ENCODE measurements around the gene RRP9. TPM values are rescaled to one million over a fixed set of nuclear protein-coding genes. Genes with fewer than 3 reads are reported as not detected.
A peak's percentile ranks its signal among the peaks of the same experiment; 100 is the strongest.

The RRP9 gene
- total RNA-seq, 1 experiment from 2014 or later, result 49.9 TPM

DNA sequence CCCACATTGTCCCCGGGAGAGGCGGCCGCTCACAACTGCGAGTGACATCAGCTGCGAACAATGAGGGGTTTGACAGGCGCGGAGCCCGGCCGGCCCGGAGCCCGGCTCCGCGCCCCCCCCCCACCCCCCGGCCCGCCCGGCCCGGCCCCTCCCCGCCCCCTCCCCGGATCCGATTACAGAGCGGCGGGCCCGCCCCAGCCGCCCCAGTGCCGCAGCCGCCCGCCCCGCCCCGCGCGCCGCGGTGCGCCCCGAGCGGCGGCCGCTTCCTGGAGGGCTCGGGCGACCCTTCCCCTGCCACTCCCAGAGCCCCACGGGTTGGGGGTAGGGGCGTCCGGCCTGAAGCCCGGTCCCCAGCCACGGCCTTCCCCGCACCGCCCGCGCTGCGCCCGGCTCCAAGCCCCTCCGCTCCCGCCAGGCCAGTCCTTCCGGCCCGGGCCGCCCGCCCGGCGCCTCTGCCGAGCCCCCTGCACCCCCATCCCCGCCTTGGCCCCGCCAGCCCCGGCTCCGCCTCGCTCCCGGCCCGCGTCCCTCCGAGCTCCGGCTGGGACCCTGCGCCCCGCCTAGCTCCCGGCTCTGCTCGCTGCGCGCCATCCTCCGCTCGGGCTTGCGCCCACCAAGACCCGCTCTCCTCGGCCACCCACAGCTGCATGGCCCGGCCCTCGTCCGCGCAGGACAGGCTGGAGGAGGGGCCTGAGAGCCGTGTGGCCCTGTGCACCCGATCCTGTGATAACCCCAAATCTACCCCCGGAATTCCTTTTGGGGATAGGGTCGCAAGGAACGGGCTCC is 25.9 kb upstream of the RRP9 start, which contains the start of gene PCBP4 (continued):
- TF ChIP-seq, protein P1, sequence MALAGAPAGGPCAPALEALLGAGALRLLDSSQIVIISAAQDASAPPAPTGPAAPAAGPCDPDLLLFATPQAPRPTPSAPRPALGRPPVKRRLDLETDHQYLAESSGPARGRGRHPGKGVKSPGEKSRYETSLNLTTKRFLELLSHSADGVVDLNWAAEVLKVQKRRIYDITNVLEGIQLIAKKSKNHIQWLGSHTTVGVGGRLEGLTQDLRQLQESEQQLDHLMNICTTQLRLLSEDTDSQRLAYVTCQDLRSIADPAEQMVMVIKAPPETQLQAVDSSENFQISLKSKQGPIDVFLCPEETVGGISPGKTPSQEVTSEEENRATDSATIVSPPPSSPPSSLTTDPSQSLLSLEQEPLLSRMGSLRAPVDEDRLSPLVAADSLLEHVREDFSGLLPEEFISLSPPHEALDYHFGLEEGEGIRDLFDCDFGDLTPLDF (CRISPR knock-in tag; IDR thresholded peaks at IDR 0.05), result no peak
- TF ChIP-seq, protein P2, sequence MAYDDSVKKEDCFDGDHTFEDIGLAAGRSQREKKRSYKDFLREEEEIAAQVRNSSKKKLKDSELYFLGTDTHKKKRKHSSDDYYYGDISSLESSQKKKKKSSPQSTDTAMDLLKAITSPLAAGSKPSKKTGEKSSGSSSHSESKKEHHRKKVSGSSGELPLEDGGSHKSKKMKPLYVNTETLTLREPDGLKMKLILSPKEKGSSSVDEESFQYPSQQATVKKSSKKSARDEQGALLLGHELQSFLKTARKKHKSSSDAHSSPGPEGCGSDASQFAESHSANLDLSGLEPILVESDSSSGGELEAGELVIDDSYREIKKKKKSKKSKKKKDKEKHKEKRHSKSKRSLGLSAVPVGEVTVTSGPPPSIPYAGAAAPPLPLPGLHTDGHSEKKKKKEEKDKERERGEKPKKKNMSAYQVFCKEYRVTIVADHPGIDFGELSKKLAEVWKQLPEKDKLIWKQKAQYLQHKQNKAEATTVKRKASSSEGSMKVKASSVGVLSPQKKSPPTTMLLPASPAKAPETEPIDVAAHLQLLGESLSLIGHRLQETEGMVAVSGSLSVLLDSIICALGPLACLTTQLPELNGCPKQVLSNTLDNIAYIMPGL (CRISPR knock-in tag; IDR thresholded peaks at IDR 0.05), result 0 out of 2 replicates have a peak, but pooled peaks have one; percentile 39
- peak; percentile 75; the same call in 1 of the 2 replicates for TF ChIP-seq FOXP1 (CRISPR knock-in tag; IDR thresholded peaks at IDR 0.05; ENCODE audit: borderline replicate concordance)

DNA sequence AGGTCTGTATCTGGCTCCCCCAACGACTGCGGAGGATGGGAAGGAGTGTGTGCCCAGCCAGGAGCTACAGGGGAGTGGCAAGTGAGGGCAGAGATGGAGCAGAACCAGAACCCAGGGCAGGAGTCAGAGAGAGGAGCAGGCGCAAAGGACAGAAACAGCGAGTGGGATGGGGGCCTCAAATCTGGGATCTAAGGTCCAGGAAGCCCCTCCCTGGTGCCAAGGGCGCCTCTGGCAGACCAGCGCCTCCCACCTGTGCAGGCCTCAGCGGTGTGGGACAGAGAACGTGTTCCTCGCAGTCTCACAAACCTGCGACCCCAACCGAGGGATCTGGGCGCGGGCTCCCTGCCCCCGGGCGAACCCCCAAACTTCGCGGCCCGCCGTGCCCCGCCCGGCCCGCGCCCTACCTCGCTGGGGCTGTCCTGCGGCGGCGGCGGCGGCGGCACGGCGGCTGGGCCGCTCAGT is 25.2 kb upstream of the RRP9 start:
- Mint-ChIP-seq H3K4me1 (peaks cover 49% of the 10 kb centered on the region), H3K27ac (no peak overlapping the region), H3K36me3 (no peaks in the 10 kb centered on the region), H3K27me3 (ENCODE audit: low read depth) (peaks cover 23% of the 10 kb centered on the region), H3K9me3 (no peaks in the 10 kb centered on the region), H3K4me3 (peak overlapping the region; percentile 73)
- POLR2A ChIA-PET, result interaction anchor here (1.1 to 3.7 kb wide), 3 partner anchors 16 to 29 kb away, joined by 4 to 23 read pairs (median 5); partner anchors contain the start of gene ACY1
- ATAC-seq, result peak; percentile 10
- CTCF ChIA-PET, result interaction anchor here (1.1 to 6.5 kb wide), 4 partner anchors 8 to 80 kb away, joined by 4 to 60 read pairs (median 42); partner anchors contain the start of genes ABHD14A, ABHD14B, ACY1 and PARP3
- DNase-seq (ENCODE audit: low spot score), result no peak
- TF ChIP-seq TP53 (CRISPR knock-in tag; IDR thresholded peaks at IDR 0.05) (0 out of 2 replicates have a peak, but pooled peaks have one; percentile 4), CREB1 (CRISPR knock-in tag; IDR thresholded peaks at IDR 0.05) (no peak)

DNA sequence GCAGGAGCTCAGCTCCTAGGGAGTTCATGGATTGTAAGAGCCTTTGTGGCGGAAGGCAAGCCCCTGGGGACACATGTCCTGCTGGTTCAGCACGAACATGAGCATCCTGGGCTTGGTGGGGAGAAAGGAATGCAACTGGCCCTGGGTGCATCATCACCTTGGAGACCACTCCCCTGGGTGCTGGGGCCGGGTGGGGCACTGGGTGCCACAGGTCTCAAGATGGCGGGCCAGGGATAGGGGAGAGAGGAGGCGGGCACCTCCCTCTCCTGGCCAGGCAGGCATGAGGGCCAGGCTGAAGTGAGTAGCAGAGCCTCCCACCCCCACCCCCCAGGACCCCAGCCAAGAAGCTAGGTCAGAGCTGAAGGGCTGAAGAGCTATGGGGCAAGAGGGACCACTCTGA is 24.8 kb upstream of the RRP9 start:
- no peaks in the 10 kb centered on the region for H3K9me3 Mint-ChIP-seq
- H3K36me3 Mint-ChIP-seq, result no peaks in the 10 kb centered on the region
- TF ChIP-seq GABPB1 (CRISPR knock-in tag; IDR thresholded peaks at IDR 0.05) (no peak), TEAD4 (CRISPR knock-in tag; IDR thresholded peaks at IDR 0.05) (no peak)
- peak overlapping the region; percentile 73 for H3K4me3 Mint-ChIP-seq
- DNase-seq (ENCODE audit: low spot score), result no peak
- peaks cover 49% of the 10 kb centered on the region for H3K4me1 Mint-ChIP-seq
- peaks cover 23% of the 10 kb centered on the region for H3K27me3 Mint-ChIP-seq (ENCODE audit: low read depth)
- no peak overlapping the region for H3K27ac Mint-ChIP-seq
- POLR2A ChIA-PET, result interaction anchor here (1.1 to 1.5 kb wide), 2 partner anchors 25 to 30 kb away, joined by 4 to 5 read pairs; no protein-coding TSS in a partner anchor
- no peak for ATAC-seq
- CTCF ChIA-PET, result interaction anchor here (1.1 to 6.5 kb wide), 5 partner anchors 8 to 79 kb away, joined by 4 to 60 read pairs (median 41); partner anchors contain the start of genes ABHD14A, ABHD14B, ACY1 and PARP3

DNA sequence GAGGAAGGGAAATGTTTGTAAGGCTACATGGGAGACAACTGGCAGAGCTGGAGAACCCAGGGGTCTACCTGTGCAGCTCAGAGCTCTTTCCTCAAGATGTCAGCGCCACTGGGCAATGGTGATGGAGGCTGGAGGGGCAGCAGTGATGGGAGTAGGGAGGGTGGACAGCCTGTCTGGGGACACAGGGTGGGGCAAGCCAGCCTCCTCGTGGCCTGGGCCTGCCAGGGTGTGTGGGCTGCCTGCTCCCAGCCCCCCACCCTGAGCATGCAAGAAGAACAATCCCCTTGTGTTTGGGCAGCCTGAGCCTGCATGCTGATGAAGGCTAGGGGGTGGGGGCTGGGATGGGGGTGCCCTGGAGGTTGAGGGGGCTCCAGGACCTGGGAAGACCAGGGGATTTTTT is 24.3 kb upstream of the RRP9 start:
- ChIA-PET CTCF (interaction anchor here (1.1 to 6.5 kb wide), 4 partner anchors 9 to 24 kb away, joined by 8 to 60 read pairs (median 42); partner anchors contain the start of genes ABHD14A, ABHD14B, ACY1 and PARP3), POLR2A (interaction anchor here (1.1 to 1.6 kb wide), 4 partner anchors 8 to 30 kb away, joined by 3 to 6 read pairs (median 4); partner anchors contain the start of genes ABHD14B and ACY1)
- TF ChIP-seq, protein P3, sequence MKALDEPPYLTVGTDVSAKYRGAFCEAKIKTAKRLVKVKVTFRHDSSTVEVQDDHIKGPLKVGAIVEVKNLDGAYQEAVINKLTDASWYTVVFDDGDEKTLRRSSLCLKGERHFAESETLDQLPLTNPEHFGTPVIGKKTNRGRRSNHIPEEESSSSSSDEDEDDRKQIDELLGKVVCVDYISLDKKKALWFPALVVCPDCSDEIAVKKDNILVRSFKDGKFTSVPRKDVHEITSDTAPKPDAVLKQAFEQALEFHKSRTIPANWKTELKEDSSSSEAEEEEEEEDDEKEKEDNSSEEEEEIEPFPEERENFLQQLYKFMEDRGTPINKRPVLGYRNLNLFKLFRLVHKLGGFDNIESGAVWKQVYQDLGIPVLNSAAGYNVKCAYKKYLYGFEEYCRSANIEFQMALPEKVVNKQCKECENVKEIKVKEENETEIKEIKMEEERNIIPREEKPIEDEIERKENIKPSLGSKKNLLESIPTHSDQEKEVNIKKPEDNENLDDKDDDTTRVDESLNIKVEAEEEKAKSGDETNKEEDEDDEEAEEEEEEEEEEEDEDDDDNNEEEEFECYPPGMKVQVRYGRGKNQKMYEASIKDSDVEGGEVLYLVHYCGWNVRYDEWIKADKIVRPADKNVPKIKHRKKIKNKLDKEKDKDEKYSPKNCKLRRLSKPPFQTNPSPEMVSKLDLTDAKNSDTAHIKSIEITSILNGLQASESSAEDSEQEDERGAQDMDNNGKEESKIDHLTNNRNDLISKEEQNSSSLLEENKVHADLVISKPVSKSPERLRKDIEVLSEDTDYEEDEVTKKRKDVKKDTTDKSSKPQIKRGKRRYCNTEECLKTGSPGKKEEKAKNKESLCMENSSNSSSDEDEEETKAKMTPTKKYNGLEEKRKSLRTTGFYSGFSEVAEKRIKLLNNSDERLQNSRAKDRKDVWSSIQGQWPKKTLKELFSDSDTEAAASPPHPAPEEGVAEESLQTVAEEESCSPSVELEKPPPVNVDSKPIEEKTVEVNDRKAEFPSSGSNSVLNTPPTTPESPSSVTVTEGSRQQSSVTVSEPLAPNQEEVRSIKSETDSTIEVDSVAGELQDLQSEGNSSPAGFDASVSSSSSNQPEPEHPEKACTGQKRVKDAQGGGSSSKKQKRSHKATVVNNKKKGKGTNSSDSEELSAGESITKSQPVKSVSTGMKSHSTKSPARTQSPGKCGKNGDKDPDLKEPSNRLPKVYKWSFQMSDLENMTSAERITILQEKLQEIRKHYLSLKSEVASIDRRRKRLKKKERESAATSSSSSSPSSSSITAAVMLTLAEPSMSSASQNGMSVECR (CRISPR knock-in tag; IDR thresholded peaks at IDR 0.05; ENCODE audit: borderline replicate concordance), result no peak
- TF ChIP-seq FOXK1 (CRISPR knock-in tag; IDR thresholded peaks at IDR 0.05), result no peak
- TF ChIP-seq SMAD4 (CRISPR knock-in tag; IDR thresholded peaks at IDR 0.05), result no peak
- TF ChIP-seq, protein P4, sequence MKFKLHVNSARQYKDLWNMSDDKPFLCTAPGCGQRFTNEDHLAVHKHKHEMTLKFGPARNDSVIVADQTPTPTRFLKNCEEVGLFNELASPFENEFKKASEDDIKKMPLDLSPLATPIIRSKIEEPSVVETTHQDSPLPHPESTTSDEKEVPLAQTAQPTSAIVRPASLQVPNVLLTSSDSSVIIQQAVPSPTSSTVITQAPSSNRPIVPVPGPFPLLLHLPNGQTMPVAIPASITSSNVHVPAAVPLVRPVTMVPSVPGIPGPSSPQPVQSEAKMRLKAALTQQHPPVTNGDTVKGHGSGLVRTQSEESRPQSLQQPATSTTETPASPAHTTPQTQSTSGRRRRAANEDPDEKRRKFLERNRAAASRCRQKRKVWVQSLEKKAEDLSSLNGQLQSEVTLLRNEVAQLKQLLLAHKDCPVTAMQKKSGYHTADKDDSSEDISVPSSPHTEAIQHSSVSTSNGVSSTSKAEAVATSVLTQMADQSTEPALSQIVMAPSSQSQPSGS (CRISPR knock-in tag; IDR thresholded peaks at IDR 0.05; ENCODE audit: borderline replicate concordance, low read depth), result no peak
- TF ChIP-seq ESRRA (CRISPR knock-in tag; IDR thresholded peaks at IDR 0.05; ENCODE audit: borderline replicate concordance), result no peak
- no peak for TF ChIP-seq NR1H2 (CRISPR knock-in tag; IDR thresholded peaks at IDR 0.05)
- TF ChIP-seq ELF4 (CRISPR knock-in tag; IDR thresholded peaks at IDR 0.05; ENCODE audit: low read depth), result no peak
- TF ChIP-seq TEAD1 (CRISPR knock-in tag; IDR thresholded peaks at IDR 0.05), result no peak
- TF ChIP-seq, protein P1 (CRISPR knock-in tag; IDR thresholded peaks at IDR 0.05), result no peak
- TF ChIP-seq NFATC4 (CRISPR knock-in tag; IDR thresholded peaks at IDR 0.05), result no peak
- no peak for TF ChIP-seq RORB (CRISPR knock-in tag; IDR thresholded peaks at IDR 0.05)
- TF ChIP-seq NFE2L1 (CRISPR knock-in tag; IDR thresholded peaks at IDR 0.05), result no peak

More for the DNA sequence above, 24.3 kb upstream of the RRP9 start:
- no peaks in the 10 kb centered on the region for H3K9me3 Mint-ChIP-seq
- no peaks in the 10 kb centered on the region for H3K36me3 Mint-ChIP-seq
- H3K27me3 Mint-ChIP-seq (ENCODE audit: low read depth), result peaks cover 23% of the 10 kb centered on the region
- peaks cover 50% of the 10 kb centered on the region for H3K4me1 Mint-ChIP-seq
- DNase-seq (ENCODE audit: low spot score) (no peak), ATAC-seq (no peak)
- peak overlapping the region; percentile 73 for H3K4me3 Mint-ChIP-seq
- no peak overlapping the region for H3K27ac Mint-ChIP-seq

Measured in WTC11 (cell line).